MM.1S (cell line): Measurements from ENCODE around the gene ARMC8.

Experiments used
- EZH2 ChIP-seq: fragments of 300-600 bp; sonication (generic); optimal IDR thresholded peaks from 2 replicates; pipeline ENCODE3; 2017; ENCODE audit warnings: low read depth, mild to moderate bottlenecking, antibody characterized with exemption, low read length, mixed read lengths
- EZH2phosphoT487 ChIP-seq: fragments of 300-600 bp; sonication (generic); IDR thresholded peaks from 2 replicates; pipeline ENCODE4 v1.6.1; 2018; ENCODE audit warnings: antibody characterized with exemption, low read length
- TF ChIP-seq, protein P1 (sequence below): fragments of 300-600 bp; sonication (generic); IDR thresholded peaks from 2 replicates; pipeline ENCODE4 v1.5.1; 2016; ENCODE audit warnings: antibody characterized with exemption, low read length, mixed read lengths

DNA sequence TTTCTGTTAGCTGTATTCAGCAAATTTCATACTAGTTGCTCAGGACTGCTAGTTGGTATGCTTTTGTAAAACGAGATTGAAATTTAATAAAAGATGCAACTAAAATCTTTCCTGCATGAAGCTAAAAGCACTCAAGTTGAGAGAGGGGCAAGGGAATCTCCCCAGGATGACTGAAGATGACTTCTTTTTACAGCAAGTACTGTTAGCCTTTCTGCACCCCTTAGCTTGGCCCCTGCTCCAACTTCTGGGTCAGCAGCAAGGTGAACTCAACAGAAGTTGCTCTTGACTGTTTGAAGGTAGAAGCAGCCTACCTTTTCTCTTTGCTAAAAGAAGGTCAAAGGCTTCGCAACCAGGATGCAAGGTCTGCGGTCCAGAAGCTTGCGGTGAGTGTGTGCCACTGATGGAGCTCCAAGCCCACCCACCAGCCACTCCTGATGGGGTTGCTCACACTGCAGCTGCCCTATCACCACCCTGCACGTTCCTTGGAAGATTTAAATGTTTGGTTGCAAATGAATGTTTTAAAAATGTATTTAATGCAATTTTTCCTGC is 110.0 kb downstream of the ARMC8 start:
- TF ChIP-seq, protein P1, sequence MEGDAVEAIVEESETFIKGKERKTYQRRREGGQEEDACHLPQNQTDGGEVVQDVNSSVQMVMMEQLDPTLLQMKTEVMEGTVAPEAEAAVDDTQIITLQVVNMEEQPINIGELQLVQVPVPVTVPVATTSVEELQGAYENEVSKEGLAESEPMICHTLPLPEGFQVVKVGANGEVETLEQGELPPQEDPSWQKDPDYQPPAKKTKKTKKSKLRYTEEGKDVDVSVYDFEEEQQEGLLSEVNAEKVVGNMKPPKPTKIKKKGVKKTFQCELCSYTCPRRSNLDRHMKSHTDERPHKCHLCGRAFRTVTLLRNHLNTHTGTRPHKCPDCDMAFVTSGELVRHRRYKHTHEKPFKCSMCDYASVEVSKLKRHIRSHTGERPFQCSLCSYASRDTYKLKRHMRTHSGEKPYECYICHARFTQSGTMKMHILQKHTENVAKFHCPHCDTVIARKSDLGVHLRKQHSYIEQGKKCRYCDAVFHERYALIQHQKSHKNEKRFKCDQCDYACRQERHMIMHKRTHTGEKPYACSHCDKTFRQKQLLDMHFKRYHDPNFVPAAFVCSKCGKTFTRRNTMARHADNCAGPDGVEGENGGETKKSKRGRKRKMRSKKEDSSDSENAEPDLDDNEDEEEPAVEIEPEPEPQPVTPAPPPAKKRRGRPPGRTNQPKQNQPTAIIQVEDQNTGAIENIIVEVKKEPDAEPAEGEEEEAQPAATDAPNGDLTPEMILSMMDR, result no peak
- TF ChIP-seq EZH2 (no peak), EZH2phosphoT487 (no peak)
